Measurements from ENCODE around the gene MAPK10. TPM values are rescaled to one million over a fixed set of nuclear protein-coding genes. Genes with fewer than 3 reads are reported as not detected.

MAPK10 gene
- total and polyA plus RNA-seq, 2 experiments from 2014 or later, result 3.6 to 8.1 TPM

DNA sequence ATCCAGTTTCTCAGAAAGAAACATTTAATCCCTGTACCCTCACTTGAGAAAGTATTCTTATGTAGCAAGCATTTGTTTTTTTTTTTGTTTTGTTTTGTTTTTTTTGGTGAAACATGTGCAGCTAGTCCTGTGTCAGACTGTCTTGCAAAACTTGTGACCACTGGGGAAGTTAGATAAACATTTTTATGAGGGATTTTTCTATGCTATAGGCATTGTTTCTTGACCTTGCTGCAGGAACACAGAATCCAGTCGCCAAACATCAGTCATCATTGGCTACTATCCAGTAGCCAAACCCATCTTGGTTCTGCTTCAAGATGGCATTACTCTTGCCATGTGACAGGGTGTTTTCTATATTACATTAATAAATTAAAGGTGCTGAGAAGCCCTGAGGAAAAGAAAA lies 7.7 kb upstream of the MAPK10 start:
- H2AFZ ChIP-seq, result no peak overlapping the region
- DNase-seq (ENCODE audit: low spot score) (no peak), ATAC-seq (no peak)
- H3K4me3 ChIP-seq, result no peak overlapping the region
- no peaks in the 10 kb centered on the region for H3F3A ChIP-seq (replicated peaks; ENCODE audit: low read depth)
- Mint-ChIP-seq H3K36me3 (ENCODE audit: low read depth) (peaks cover 14% of the 10 kb centered on the region), H3K4me3 (no peak overlapping the region), H3K4me1 (peaks cover 4% of the 10 kb centered on the region; the same call in 1 of the 3 replicates), H3K27me3 (ENCODE audit: insufficient read depth, low read depth, poor library complexity) (no peaks in the 10 kb centered on the region), H3K9me3 (peaks cover 17% of the 10 kb centered on the region), H3K27ac (no peak overlapping the region)
- no peaks in the 10 kb centered on the region for H3K27me3 ChIP-seq (ENCODE audit: insufficient read depth)
- H3K79me2 ChIP-seq (replicated peaks; ENCODE audit: insufficient read depth), result no peaks in the 10 kb centered on the region
- H4K20me1 ChIP-seq (replicated peaks; ENCODE audit: insufficient read depth), result no peaks in the 10 kb centered on the region
- H3K4me2 ChIP-seq, result no peak overlapping the region
- no peaks in the 10 kb centered on the region for H3K36me3 ChIP-seq (ENCODE audit: insufficient read depth)
- no peaks in the 10 kb centered on the region; the same call in 1 of the 2 replicates for H3K9me2 ChIP-seq (ENCODE audit: insufficient read depth)
- H3K27ac ChIP-seq (ENCODE audit: low read depth), result no peak overlapping the region
- H3K4me1 ChIP-seq (ENCODE audit: insufficient read depth), result peaks cover 11% of the 10 kb centered on the region; the same call in 1 of the 2 replicates
- TF ChIP-seq ZNF114 (CRISPR knock-in tag; IDR thresholded peaks at IDR 0.05), result no peak
- no peak for TF ChIP-seq ETS1 (IDR thresholded peaks at IDR 0.05)
- TF ChIP-seq STAT1 (IDR thresholded peaks at IDR 0.05; ENCODE audit: unreplicated experiment), result no peak
- TF ChIP-seq, protein P1, sequence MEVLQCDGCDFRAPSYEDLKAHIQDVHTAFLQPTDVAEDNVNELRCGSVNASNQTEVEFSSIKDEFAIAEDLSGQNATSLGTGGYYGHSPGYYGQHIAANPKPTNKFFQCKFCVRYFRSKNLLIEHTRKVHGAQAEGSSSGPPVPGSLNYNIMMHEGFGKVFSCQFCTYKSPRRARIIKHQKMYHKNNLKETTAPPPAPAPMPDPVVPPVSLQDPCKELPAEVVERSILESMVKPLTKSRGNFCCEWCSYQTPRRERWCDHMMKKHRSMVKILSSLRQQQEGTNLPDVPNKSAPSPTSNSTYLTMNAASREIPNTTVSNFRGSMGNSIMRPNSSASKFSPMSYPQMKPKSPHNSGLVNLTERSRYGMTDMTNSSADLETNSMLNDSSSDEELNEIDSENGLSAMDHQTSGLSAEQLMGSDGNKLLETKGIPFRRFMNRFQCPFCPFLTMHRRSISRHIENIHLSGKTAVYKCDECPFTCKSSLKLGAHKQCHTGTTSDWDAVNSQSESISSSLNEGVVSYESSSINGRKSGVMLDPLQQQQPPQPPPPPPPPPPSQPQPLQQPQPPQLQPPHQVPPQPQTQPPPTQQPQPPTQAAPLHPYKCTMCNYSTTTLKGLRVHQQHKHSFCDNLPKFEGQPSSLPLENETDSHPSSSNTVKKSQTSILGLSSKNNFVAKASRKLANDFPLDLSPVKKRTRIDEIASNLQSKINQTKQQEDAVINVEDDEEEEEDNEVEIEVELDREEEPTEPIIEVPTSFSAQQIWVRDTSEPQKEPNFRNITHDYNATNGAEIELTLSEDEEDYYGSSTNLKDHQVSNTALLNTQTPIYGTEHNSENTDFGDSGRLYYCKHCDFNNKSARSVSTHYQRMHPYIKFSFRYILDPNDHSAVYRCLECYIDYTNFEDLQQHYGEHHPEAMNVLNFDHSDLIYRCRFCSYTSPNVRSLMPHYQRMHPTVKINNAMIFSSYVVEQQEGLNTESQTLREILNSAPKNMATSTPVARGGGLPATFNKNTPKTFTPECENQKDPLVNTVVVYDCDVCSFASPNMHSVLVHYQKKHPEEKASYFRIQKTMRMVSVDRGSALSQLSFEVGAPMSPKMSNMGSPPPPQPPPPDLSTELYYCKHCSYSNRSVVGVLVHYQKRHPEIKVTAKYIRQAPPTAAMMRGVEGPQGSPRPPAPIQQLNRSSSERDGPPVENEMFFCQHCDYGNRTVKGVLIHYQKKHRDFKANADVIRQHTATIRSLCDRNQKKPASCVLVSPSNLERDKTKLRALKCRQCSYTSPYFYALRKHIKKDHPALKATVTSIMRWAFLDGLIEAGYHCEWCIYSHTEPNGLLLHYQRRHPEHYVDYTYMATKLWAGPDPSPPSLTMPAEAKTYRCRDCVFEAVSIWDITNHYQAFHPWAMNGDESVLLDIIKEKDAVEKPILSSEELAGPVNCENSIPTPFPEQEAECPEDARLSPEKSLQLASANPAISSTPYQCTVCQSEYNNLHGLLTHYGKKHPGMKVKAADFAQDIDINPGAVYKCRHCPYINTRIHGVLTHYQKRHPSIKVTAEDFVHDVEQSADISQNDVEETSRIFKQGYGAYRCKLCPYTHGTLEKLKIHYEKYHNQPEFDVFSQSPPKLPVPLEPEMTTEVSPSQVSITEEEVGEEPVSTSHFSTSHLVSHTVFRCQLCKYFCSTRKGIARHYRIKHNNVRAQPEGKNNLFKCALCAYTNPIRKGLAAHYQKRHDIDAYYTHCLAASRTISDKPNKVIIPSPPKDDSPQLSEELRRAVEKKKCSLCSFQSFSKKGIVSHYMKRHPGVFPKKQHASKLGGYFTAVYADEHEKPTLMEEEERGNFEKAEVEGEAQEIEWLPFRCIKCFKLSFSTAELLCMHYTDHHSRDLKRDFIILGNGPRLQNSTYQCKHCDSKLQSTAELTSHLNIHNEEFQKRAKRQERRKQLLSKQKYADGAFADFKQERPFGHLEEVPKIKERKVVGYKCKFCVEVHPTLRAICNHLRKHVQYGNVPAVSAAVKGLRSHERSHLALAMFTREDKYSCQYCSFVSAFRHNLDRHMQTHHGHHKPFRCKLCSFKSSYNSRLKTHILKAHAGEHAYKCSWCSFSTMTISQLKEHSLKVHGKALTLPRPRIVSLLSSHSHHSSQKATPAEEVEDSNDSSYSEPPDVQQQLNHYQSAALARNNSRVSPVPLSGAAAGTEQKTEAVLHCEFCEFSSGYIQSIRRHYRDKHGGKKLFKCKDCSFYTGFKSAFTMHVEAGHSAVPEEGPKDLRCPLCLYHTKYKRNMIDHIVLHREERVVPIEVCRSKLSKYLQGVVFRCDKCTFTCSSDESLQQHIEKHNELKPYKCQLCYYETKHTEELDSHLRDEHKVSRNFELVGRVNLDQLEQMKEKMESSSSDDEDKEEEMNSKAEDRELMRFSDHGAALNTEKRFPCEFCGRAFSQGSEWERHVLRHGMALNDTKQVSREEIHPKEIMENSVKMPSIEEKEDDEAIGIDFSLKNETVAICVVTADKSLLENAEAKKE (CRISPR knock-in tag; IDR thresholded peaks at IDR 0.05), result no peak
- no peak for TF ChIP-seq CTCF (conservative IDR thresholded peaks at IDR 0.05; ENCODE audit: low read depth in 2 of 2)
- no peak for TF ChIP-seq EZH2phosphoT487 (IDR thresholded peaks at IDR 0.05; ENCODE audit: unreplicated experiment)
- TF ChIP-seq POLR2AphosphoS5 (IDR thresholded peaks at IDR 0.05; ENCODE audit: low read depth), result no peak
- no peak for TF ChIP-seq NANOG (IDR thresholded peaks at IDR 0.05; ENCODE audit: borderline replicate concordance)
- TF ChIP-seq JUNB (IDR thresholded peaks at IDR 0.05; ENCODE audit: unreplicated experiment), result no peak
- no peak for TF ChIP-seq CREB1 (CRISPR knock-in tag; IDR thresholded peaks at IDR 0.05; ENCODE audit: low read depth)
- no peak for TF ChIP-seq EZH2 (IDR thresholded peaks at IDR 0.05; ENCODE audit: low read depth, unreplicated experiment)
- no peak for TF ChIP-seq ZNF331 (CRISPR knock-in tag; IDR thresholded peaks at IDR 0.05; ENCODE audit: low read depth)

All from GM23338 (cell line).